GM19099 (cell line): ENCODE results near the gene MORN1.

Source experiments
- POLR2A ChIP-seq: IDR thresholded peaks from 3 replicates; pipeline ENCODE4 v1.6.1; 2011; ENCODE audit warnings: low read depth; ENCODE audit not compliant: insufficient read length; ENCODE audit errors: extremely low read depth

MORN1 gene

DNA sequence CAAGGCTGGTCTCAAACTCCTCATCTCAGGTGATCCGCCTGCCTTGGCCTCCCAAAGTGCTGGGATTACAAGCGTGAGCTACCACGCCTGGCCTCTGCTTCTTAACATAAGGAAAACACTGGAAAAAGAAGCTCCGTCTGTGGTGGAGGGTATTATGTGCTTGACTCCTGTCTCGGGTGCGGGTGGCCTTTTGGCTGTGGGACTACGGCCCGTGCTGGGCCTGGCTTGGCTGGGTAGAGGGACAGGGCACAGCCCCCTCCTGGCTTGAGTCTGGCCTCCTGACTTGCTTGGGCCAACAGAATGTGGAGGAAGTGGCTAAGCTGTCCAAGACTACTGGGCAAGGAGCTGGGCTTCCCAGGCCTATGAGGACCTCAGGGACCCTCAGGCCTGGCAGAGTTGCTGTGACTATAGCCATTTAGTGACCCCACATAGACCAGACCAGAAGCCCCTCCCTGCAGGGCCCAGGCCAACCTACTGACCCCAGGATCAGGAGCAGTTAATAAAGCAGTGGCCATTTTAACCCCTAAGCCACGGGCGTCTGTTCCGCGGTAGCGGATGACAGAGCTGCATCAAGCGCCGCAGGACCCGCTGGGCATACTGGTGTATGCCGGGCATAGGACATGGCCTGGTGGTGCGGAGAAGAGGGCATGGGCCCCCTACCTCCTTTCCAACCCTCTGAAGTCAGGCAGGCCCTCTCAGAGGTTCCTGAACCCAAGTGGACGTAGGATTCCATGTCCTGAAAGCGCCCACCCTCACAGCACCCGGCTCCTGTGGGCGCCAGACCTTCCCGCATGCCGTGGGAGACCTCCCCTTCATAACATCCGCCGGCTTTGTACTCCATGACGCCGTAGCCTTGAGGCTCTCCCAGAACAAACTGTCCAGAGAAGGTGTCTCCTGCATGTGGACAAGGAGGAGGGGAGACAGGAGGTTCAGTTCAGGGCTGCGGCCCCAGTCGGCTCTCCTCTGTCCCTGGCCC, 4.4 kb downstream of the MORN1 start:
- no peak for TF ChIP-seq POLR2A

DNA sequence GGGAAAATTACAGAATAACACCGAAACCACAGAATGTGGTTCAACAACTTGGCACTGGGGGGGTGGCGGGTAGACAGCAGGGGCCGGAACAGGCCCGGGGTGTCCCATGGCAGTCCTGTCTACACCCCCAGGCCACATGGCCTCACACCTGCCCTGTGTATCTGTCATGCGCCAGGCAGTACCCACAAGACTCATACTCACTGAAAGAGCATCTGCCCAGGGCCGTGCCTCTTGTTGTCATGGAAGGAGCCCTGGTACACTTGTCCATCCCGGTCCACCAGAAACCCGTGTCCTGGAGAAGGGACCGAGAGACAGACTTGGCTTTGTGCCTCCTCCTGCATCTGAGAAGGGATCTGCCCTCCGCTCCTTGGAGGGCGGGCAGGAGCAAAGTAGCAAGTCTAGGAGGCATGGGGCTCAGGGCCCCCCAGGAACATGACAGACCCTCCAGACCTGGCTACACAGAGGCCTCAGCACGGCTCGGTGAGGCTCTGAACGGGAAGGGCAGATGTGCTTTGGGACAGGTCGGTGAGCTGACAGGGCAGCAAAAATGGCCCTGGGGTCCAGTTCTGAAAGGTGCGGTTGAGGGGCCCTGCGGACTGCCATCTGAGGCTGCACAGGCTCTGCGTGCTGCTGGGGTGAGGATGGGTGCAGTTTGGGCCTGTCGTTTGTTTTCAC, 5.6 kb downstream of the MORN1 start:
- TF ChIP-seq POLR2A: no peak

GRCh38 chr1:2384941-2385481, 6.3 kb downstream of the MORN1 start:
- TF ChIP-seq POLR2A: no peak

DNA sequence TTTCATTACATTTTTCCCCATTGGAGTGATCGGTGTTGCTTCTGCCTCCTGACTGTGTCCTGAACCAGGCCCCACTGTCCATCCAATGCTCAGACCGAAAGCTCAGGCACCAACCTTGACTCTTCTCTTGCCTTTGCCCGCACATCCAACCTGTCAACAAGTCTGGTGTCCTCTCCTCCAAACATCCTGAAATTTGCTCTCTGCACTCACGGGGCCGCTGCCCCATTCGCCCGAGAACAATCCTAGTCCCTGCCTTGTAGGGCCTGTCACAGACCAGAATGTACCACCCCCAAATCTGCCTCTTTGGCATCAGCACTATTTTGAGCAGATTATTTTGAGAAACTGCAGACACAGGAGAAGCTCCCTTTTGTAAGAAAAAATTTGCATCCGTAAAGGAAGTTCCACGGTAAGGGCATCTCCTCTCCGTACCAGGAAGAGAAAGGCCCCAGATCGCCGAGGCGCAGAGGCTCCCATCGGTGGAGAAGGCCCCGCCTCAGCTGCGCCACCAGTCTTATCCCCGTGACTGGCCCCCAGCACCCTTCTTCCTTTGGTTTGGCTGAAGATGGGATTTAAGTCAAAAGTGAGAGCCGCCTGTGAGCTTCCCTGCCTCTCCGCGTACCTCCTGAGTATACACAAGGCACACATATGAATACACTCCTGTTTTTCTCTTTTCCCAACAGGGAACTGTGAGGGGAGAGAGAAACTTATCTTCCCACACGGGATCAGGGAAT, 7.1 kb downstream of the MORN1 start:
- TF ChIP-seq POLR2A: no peak

GRCh38 chr1:2383576-2383975, 7.8 kb downstream of the MORN1 start:
- no peak for TF ChIP-seq POLR2A

GRCh38 chr1:2382621-2383361, 8.6 kb downstream of the MORN1 start:
- TF ChIP-seq POLR2A: no peak

DNA sequence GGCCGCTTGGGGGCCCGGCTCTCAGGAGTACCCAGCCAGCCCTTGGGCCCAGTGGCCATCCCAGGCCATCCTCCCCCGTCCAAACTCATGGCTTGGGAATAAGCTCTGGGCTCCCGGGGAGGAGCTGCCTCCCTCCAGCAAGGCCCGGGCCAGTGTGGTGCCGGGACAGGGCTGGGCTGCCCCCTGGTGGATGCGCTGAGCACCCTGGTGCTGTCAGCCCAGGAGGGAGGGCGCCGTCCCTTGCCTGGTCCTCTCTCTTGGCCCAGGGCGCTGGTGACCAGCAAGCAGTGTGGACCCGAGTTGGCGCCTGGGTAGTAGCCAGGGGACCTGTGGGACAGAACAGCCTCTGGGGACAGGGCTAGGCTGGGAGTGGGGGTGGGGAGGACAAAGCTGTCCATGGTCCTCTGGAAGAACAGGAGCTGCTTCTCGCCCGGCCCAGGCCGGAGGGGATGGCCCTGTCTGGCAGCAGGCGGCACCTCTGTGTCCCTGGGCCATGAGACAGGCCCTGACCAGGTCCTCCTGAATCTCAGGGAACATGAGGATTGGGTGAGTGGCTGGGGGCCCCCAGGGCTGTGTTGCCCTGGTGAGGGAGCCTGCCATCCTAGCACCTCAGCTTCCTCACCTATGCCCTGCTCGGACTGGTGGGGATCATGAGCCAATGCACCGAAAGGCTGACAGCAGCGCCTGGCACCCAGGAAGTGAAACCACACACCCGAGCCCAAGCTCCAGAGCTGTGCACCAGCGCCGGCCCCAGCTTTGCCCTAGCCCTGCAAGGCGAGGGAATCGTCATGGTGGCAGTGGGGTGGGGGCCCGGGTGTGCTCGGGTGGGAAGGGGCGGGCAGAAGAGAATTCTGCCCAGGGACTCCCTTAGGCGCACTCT, 9.4 kb downstream of the MORN1 start:
- no peak for TF ChIP-seq POLR2A

GRCh38 chr1:2380816-2381591, 10.3 kb downstream of the MORN1 start:
- no peak for TF ChIP-seq POLR2A

GRCh38 chr1:2379733-2380404, 11.5 kb downstream of the MORN1 start:
- TF ChIP-seq POLR2A: no peak

DNA sequence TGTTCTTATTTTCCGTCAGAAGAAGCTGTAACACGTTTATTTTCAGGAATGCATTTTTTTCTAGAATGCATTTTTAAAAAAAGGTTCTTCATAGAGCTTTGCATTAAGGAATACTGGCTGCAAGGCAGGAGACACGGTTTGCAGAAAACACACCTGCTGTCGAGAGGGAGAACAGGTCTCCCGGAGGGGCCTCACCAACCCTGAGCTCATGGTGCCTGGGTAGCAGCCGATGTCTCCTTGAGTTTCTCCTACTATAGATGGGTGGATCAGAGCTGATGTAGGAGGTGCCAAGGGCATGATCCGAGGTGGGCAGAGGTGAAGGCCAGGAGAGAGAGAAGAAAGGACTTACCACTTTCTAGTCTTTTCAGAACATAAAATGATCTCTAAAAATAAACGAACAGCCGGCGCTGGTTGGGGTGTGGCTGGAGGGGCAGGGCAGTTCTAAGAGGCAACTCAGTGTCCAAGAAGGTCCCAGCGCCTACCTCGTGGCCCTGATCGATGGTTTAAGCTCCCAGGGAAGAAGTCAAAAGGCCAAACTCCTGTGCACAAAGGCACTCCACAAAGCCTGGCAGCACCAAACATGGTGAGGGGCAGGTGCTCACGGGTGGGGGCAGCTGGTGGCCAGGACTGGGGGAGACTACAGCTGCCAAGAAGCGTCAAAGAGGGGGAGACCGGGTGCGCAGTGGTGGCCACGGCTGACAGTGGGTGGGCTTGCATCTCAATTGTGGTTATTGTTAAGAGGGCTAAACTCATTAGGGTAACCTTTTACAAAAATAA, 12.2 kb downstream of the MORN1 start:
- TF ChIP-seq POLR2A: no peak

DNA sequence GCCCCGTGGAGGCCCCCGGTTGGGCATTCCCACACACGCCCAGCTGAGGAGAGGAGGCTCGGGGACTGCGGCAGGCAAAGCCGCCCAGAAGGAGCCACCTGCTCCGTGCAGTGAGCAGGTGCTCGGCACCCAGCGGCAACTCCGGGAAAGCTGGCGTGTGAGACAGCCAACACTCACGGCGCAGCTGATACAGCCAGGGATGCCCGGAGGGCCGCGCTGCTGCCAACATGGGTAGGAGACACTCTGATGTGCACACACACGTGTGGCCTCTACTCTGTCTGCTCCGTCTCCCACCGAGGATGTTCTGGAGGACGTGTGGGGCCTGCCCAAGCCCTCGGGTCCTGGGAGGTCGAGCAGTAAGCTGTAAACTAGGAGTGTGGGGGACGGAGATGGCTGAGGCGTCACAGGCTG, 12.9 kb downstream of the MORN1 start:
- TF ChIP-seq POLR2A: no peak
